BJ (cell line): ENCODE measurements around the gene TRIM63. TPM values are rescaled to one million over a fixed set of nuclear protein-coding genes. Genes with fewer than 3 reads are reported as not detected.

Experiments used
- CTCF ChIA-PET: fragments of 350-600 bp; formaldehyde crosslinking; extraction: SDS; loops from one replicate; lab custom pipeline; 2021; ENCODE audit warnings: antibody characterized with exemption, inconsistent platforms; lab: Yijun Ruan, JAX
- POLR2A ChIA-PET: fragments of 300-600 bp; sonication (Branson Sonifier 250); formaldehyde crosslinking; extraction: SDS; loops from one replicate; lab custom pipeline; 2021; ENCODE audit warnings: antibody characterized with exemption; lab: Charles Lee
- DNase-seq: peaks from one replicate; pipeline ENCODE4 v3.0.0-alpha.2; 2011; ENCODE audit warnings: low read depth
- H3K27me3 ChIP-seq: 2 replicates; pipeline ENCODE4 v1.6.0; 2011; ENCODE audit warnings: low read length; ENCODE audit not compliant: control insufficient read depth, insufficient read depth
- H3K36me3 ChIP-seq: 2 replicates; pipeline ENCODE4 v1.5.1; 2011; ENCODE audit warnings: low read length; ENCODE audit not compliant: control insufficient read depth, insufficient read depth
- H3K4me3 ChIP-seq: 2 replicates; pipeline ENCODE4 v1.5.1; 2011; ENCODE audit warnings: low read depth, mild to moderate bottlenecking, control low read depth, low read length
- CTCF ChIP-seq: IDR thresholded peaks from 2 replicates; pipeline ENCODE4 v1.5.1; 2011; ENCODE audit warnings: low read depth, mild to moderate bottlenecking, control low read depth, inconsistent platforms, low read length, moderate library complexity; ENCODE audit not compliant: insufficient read depth
- polyA plus RNA-seq: library from polyadenylated mRNA; depleted of rRNA; stranded (reverse); fragments of >200 nt; gene quantifications from 2 replicates; pipeline ENCODE4 v1.2.3, GENCODE V29; 2011

TRIM63 gene
- polyA plus RNA-seq, 1 experiment, result not detected

GRCh38 chr1:26014179-26014578, 53.3 kb downstream of the TRIM63 start:
- H3K36me3 ChIP-seq, result no peaks in the 10 kb centered on the region
- no peak for DNase-seq
- TF ChIP-seq CTCF, result no peak
- POLR2A ChIA-PET, result no interaction called here
- CTCF ChIA-PET, result interaction anchor here (1.3 to 1.6 kb wide), 3 partner anchors 16 to 22 kb away, joined by 3 to 4 read pairs (median 4); no protein-coding TSS in a partner anchor
- no peak overlapping the region for H3K4me3 ChIP-seq
- H3K27me3 ChIP-seq, result no peaks in the 10 kb centered on the region

GRCh38 chr1:26012864-26013263, 54.6 kb downstream of the TRIM63 start:
- Histone ChIP-seq H3K27me3 (no peaks in the 10 kb centered on the region), H3K36me3 (no peaks in the 10 kb centered on the region), H3K4me3 (no peak overlapping the region)
- no peak for TF ChIP-seq CTCF
- ChIA-PET CTCF (interaction anchor here (0.7 to 1.6 kb wide), 4 partner anchors 11 to 118 kb away, joined by 3 to 5 read pairs (median 4); no protein-coding TSS in a partner anchor), POLR2A (no interaction called here)
- DNase-seq, result no peak

GRCh38 chr1:26010825-26011224, 56.6 kb downstream of the TRIM63 start:
- H3K36me3 ChIP-seq, result no peaks in the 10 kb centered on the region
- no peak for TF ChIP-seq CTCF
- POLR2A ChIA-PET, result no interaction called here
- no peaks in the 10 kb centered on the region for H3K27me3 ChIP-seq
- CTCF ChIA-PET, result interaction anchor here (0.8 to 1.5 kb wide), 6 partner anchors 8 to 115 kb away, joined by 3 to 5 read pairs (median 3); no protein-coding TSS in a partner anchor
- no peak for DNase-seq
- H3K4me3 ChIP-seq, result no peak overlapping the region

- POLR2A ChIA-PET, result no interaction called here
- TF ChIP-seq CTCF, result no peak
Measured at GRCh38 chr1:26009796-26010447, 57.5 kb downstream of the TRIM63 start.

GRCh38 chr1:26006710-26007109, 60.7 kb downstream of the TRIM63 start:
- TF ChIP-seq CTCF, result no peak
- ChIA-PET CTCF (interaction anchor here (1.0 kb wide), 1 partner anchor 270 kb away, joined by 4 read pairs; no protein-coding TSS in a partner anchor), POLR2A (no interaction called here)
- Histone ChIP-seq H3K36me3 (no peaks in the 10 kb centered on the region), H3K27me3 (no peaks in the 10 kb centered on the region), H3K4me3 (no peak overlapping the region)
- no peak for DNase-seq

More at GRCh38 chr1:26009796-26010447, 57.5 kb downstream of the TRIM63 start:
- Histone ChIP-seq H3K36me3 (no peaks in the 10 kb centered on the region), H3K27me3 (no peaks in the 10 kb centered on the region), H3K4me3 (no peak overlapping the region)
- no peak for DNase-seq
- CTCF ChIA-PET, result interaction anchor here (1.2 to 1.5 kb wide), 2 partner anchors 17 to 114 kb away, joined by 3 to 5 read pairs; no protein-coding TSS in a partner anchor
